ENCODE results near the gene GPBP1L1. TPM values are rescaled to one million over a fixed set of nuclear protein-coding genes. Genes with fewer than 3 reads are reported as not detected.

GPBP1L1 gene, protein sequence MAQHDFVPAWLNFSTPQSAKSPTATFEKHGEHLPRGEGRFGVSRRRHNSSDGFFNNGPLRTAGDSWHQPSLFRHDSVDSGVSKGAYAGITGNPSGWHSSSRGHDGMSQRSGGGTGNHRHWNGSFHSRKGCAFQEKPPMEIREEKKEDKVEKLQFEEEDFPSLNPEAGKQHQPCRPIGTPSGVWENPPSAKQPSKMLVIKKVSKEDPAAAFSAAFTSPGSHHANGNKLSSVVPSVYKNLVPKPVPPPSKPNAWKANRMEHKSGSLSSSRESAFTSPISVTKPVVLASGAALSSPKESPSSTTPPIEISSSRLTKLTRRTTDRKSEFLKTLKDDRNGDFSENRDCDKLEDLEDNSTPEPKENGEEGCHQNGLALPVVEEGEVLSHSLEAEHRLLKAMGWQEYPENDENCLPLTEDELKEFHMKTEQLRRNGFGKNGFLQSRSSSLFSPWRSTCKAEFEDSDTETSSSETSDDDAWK
- 37.3 TPM for polyA plus RNA-seq (2013, experiment 1 of 2)
- 39.5 TPM for polyA plus RNA-seq (2013, experiment 2 of 2)

DNA sequence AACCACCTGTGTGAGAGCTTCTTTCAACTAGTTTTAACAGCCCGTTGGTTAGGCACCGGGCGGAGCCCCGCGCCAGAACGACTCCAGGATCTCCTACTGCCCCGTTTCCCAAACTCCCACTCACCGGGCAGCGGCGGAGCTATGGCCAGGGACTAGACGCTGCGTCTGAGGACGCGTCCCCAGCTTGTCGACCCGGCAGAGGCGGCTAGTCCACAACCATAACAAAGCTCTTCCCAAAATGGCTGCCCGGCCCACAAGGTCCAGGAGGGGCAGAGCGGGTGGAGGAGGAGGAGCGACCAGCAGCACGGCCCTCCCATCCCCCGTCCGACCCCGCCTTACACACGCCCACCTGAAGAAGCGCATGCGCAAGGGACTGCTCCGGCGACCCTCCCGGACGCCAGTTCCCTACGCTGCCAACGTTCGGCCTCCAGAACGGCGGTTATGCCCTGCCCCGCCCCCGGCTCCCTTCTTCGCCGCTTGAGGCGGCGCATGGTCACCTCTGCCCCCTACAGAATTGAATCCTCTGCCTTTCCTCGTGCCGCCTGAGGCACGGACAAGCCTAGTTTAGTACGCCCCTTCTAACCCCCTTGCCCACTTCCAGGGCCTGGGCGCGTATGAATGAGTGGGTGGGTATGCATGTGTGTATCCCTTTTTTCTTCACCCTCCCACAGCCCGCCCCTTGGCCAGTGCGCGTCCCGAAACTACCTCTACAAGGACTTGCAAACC, at the start of gene GPBP1L1:
TSS of gene GPBP1L1 (minus strand) at position 246 of the 726 bp plus-strand sequence. CDS start 27,446 bp downstream, outside the sequence.
- Histone ChIP-seq H3K18ac (ENCODE audit: low read depth in 1 of 2, low read length in 2 of 2) (peak within 1 kb of the TSS; percentile 96 to 98), H4K91ac (ENCODE audit: low read length) (peak within 1 kb of the TSS; percentile 90), H3K36me3 (ENCODE audit: control insufficient read depth in 1 of 2, insufficient read depth in 2 of 2, low read depth in 1 of 2, low read length in 2 of 2) (peaks cover 4 to 12% of the 10 kb centered on the region in 2 experiments), H2AK5ac (ENCODE audit: low read length, severe bottlenecking) (peak within 1 kb of the TSS; percentile 66), H2BK5ac (ENCODE audit: low read depth, low read length, poor library complexity, severe bottlenecking) (peak within 1 kb of the TSS; percentile 61), H3K79me1 (replicated peaks; ENCODE audit: low read length, poor library complexity, severe bottlenecking) (peaks cover 8% of the 10 kb centered on the region), H2AFZ (ENCODE audit: low read depth, low read length) (peak within 1 kb of the TSS; percentile 96), H4K8ac (ENCODE audit: low read length) (peak within 1 kb of the TSS; percentile 100), H2BK15ac (ENCODE audit: low read depth, poor library complexity, severe bottlenecking) (peak within 1 kb of the TSS; percentile 80), H3K27me3 (ENCODE audit: control insufficient read depth in 1 of 2, insufficient read depth in 1 of 2, low read length in 2 of 2) (no peaks in the 10 kb centered on the region), H2BK120ac (ENCODE audit: low read depth, low read length) (peak within 1 kb of the TSS; percentile 84), H3K23ac (ENCODE audit: low read length in 2 of 2) (peak within 1 kb of the TSS in 1 of 2 experiments; percentile 94), H3K14ac (ENCODE audit: low read length in 2 of 2) (peak within 1 kb of the TSS in 1 of 2 experiments; percentile 94), H3K9ac (ENCODE audit: low read length) (peak within 1 kb of the TSS; percentile 98), H2BK12ac (ENCODE audit: low read length in 2 of 2) (peak within 1 kb of the TSS in 1 of 2 experiments; percentile 83), H3K9me3 (ENCODE audit: control insufficient read depth, low read length) (no peaks in the 10 kb centered on the region), H3K4ac (ENCODE audit: low read depth in 1 of 2, low read length in 2 of 2) (peak within 1 kb of the TSS; percentile 89 to 96), H3K4me1 (ENCODE audit: control insufficient read depth, insufficient read depth, low read depth, low read length) (peaks cover 16% of the 10 kb centered on the region), H3K4me2 (ENCODE audit: low read length, poor library complexity, severe bottlenecking) (peak within 1 kb of the TSS; percentile 91), H3K27ac (ENCODE audit: low read length, poor library complexity, severe bottlenecking) (peak within 1 kb of the TSS; percentile 96), H3K4me3 (ENCODE audit: insufficient read depth in 1 of 2, low read depth in 1 of 2, low read length in 2 of 2) (peak within 1 kb of the TSS; percentile 91 to 94)
- DNase-seq: peak; percentile 97
- WGBS: under 1% methylated on average over 36 of the region's 52 CpGs

DNA sequence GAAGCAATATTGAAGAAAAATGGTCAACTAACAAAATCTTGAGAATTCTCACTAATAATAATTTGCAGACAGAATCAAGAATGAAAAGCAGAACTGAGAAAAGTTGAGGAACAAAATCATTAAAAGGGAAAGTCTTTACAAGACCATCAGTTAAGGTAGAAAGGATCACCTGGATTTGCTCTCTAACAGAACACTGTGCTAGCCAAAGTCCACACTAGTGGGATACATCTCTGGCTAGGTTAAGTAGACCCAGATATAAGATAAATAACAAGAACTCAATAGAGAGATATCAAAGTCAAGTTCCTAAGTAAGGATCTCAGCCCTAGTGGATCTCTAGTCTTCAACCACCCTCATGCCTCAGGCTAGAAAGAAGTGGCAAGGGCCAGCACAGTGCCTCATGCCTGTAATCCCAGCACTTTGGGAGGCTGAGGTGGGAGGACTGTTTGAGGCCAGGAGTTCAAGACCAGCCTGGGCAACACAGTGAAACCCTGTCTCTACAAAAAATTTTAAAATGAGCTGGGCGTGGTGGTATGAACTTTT, 44.5 kb upstream of the GPBP1L1 start:
- Histone ChIP-seq H4K91ac (ENCODE audit: low read length) (no peak overlapping the region), H4K8ac (ENCODE audit: low read length) (no peak overlapping the region), H3K27ac (ENCODE audit: low read length, poor library complexity, severe bottlenecking) (no peak overlapping the region), H3K79me1 (replicated peaks; ENCODE audit: low read length, poor library complexity, severe bottlenecking) (peaks cover 7% of the 10 kb centered on the region), H2AK5ac (ENCODE audit: low read length, severe bottlenecking) (no peak overlapping the region), H3K4me2 (ENCODE audit: low read length, poor library complexity, severe bottlenecking) (no peak overlapping the region), H3K23ac (ENCODE audit: low read length in 2 of 2) (no peak overlapping the region), H3K4ac (ENCODE audit: low read depth in 1 of 2, low read length in 2 of 2) (no peak overlapping the region), H3K9ac (ENCODE audit: low read length) (no peak overlapping the region), H2BK12ac (ENCODE audit: low read length in 2 of 2) (no peak overlapping the region), H2BK120ac (ENCODE audit: low read depth, low read length) (no peak overlapping the region), H2AFZ (ENCODE audit: low read depth, low read length) (no peak overlapping the region), H2BK15ac (ENCODE audit: low read depth, poor library complexity, severe bottlenecking) (no peak overlapping the region), H3K4me1 (ENCODE audit: control insufficient read depth, insufficient read depth, low read depth, low read length) (no peaks in the 10 kb centered on the region), H3K9me3 (ENCODE audit: control insufficient read depth, low read length) (no peaks in the 10 kb centered on the region), H3K27me3 (ENCODE audit: control insufficient read depth in 1 of 2, insufficient read depth in 1 of 2, low read length in 2 of 2) (no peaks in the 10 kb centered on the region), H3K36me3 (ENCODE audit: control insufficient read depth in 1 of 2, insufficient read depth in 2 of 2, low read depth in 1 of 2, low read length in 2 of 2) (peaks cover 2 to 21% of the 10 kb centered on the region in 2 experiments), H3K4me3 (ENCODE audit: insufficient read depth in 1 of 2, low read depth in 1 of 2, low read length in 2 of 2) (no peak overlapping the region), H3K14ac (ENCODE audit: low read length in 2 of 2) (no peak overlapping the region), H2BK5ac (ENCODE audit: low read depth, low read length, poor library complexity, severe bottlenecking) (no peak overlapping the region), H3K18ac (ENCODE audit: low read depth in 1 of 2, low read length in 2 of 2) (no peak overlapping the region)
- WGBS: 100% methylated on average over 1 of the region's 1 CpG
- DNase-seq: no peak

DNA sequence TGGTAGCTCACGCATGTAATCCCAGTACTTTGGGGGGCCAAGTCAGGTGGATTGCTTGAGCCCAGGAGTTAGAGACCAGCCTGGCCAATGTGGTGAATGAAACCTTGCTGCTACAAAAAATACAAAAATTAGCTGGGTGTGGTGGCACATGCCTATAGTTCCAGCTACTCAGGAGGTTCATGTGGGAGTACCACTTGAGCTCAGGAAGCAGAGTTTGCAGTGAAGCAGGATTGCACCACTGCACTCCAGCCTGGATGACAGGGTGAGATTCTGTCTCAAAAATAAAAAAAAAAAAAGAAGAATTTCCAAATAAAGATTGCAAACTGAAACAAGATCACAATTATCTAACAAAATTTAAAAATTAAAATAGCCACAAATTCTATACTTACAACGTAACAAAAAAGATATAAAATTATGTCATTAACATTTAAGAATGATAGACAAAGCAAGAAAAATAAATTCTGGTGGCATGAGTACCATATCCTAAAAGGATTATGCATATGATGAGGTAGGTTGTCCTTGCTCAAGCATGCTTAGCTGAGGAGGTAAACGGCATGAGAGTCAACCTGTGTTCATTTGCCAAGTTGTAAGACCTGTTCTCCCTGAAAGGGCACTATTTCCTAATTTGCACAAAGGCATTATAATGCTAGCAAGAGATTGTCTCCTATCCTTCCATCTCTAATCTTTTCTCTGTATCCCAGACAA, 43.9 kb upstream of the GPBP1L1 start:
- no peaks in the 10 kb centered on the region for H3K4me1 ChIP-seq (ENCODE audit: control insufficient read depth, insufficient read depth, low read depth, low read length)
- H2BK120ac ChIP-seq (ENCODE audit: low read depth, low read length): no peak overlapping the region
- no peak overlapping the region for H3K4me2 ChIP-seq (ENCODE audit: low read length, poor library complexity, severe bottlenecking)
- no peak overlapping the region for H2AFZ ChIP-seq (ENCODE audit: low read depth, low read length)
- no peak for DNase-seq
- no peak overlapping the region for H2BK5ac ChIP-seq (ENCODE audit: low read depth, low read length, poor library complexity, severe bottlenecking)
- H3K4me3 ChIP-seq (ENCODE audit: insufficient read depth in 1 of 2, low read depth in 1 of 2, low read length in 2 of 2): no peak overlapping the region
- 83% methylated on average over 2 of the region's 3 CpGs for WGBS
- no peak overlapping the region for H3K23ac ChIP-seq (ENCODE audit: low read length in 2 of 2)
- H4K91ac ChIP-seq (ENCODE audit: low read length): no peak overlapping the region
- H3K79me1 ChIP-seq (replicated peaks; ENCODE audit: low read length, poor library complexity, severe bottlenecking): peaks cover 7% of the 10 kb centered on the region
- no peak overlapping the region for H2BK15ac ChIP-seq (ENCODE audit: low read depth, poor library complexity, severe bottlenecking)
- H3K27ac ChIP-seq (ENCODE audit: low read length, poor library complexity, severe bottlenecking): no peak overlapping the region
- H3K36me3 ChIP-seq (ENCODE audit: control insufficient read depth in 1 of 2, insufficient read depth in 2 of 2, low read depth in 1 of 2, low read length in 2 of 2): peaks cover 2 to 21% of the 10 kb centered on the region in 2 experiments
- no peak overlapping the region for H4K8ac ChIP-seq (ENCODE audit: low read length)
- no peak overlapping the region for H2AK5ac ChIP-seq (ENCODE audit: low read length, severe bottlenecking)
- no peaks in the 10 kb centered on the region for H3K27me3 ChIP-seq (ENCODE audit: control insufficient read depth in 1 of 2, insufficient read depth in 1 of 2, low read length in 2 of 2)
- no peak overlapping the region for H3K4ac ChIP-seq (ENCODE audit: low read depth in 1 of 2, low read length in 2 of 2)
- no peak overlapping the region for H3K14ac ChIP-seq (ENCODE audit: low read length in 2 of 2)
- no peak overlapping the region for H3K18ac ChIP-seq (ENCODE audit: low read depth in 1 of 2, low read length in 2 of 2)
- H2BK12ac ChIP-seq (ENCODE audit: low read length in 2 of 2): no peak overlapping the region
- H3K9me3 ChIP-seq (ENCODE audit: control insufficient read depth, low read length): no peaks in the 10 kb centered on the region
- H3K9ac ChIP-seq (ENCODE audit: low read length): no peak overlapping the region

Data from mesenchymal stem cell (in vitro differentiated cells and primary cell).